ENCODE results near the gene PRLHR.

Gene PRLHR

DNA sequence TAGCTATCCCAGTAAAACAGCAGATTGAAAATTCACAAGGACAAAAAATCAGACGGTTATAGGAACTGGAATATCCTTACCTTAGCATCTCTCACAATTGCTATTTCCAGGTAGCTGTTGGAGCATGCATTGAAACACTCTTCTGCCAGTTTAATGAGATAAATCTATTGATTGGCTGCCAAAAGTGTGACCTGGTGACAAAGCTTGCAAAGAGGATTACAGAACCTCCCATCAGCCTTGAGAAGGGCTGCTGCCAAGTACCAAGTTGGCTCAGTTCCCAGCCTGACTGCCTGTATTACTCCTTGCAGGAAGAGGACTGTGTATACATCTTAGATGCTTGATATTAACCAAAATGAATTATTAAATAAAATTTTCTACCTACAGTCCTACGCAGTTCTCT, 5.1 kb downstream of the PRLHR start:
- no peak overlapping the region for H3K4me3 ChIP-seq (ENCODE audit: low read depth, low read length)
- in situ Hi-C loops (cut with HindIII; ENCODE audit: low sequenced_read_pairs): no loop called here
- TF ChIP-seq, protein P1, sequence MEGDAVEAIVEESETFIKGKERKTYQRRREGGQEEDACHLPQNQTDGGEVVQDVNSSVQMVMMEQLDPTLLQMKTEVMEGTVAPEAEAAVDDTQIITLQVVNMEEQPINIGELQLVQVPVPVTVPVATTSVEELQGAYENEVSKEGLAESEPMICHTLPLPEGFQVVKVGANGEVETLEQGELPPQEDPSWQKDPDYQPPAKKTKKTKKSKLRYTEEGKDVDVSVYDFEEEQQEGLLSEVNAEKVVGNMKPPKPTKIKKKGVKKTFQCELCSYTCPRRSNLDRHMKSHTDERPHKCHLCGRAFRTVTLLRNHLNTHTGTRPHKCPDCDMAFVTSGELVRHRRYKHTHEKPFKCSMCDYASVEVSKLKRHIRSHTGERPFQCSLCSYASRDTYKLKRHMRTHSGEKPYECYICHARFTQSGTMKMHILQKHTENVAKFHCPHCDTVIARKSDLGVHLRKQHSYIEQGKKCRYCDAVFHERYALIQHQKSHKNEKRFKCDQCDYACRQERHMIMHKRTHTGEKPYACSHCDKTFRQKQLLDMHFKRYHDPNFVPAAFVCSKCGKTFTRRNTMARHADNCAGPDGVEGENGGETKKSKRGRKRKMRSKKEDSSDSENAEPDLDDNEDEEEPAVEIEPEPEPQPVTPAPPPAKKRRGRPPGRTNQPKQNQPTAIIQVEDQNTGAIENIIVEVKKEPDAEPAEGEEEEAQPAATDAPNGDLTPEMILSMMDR (IDR thresholded peaks at IDR 0.05; ENCODE audit: low read depth, low read length, missing control alignments): no peak
- DNase-seq (ENCODE audit: low read depth): no peak

- no peak for DNase-seq (ENCODE audit: low read depth)
- H3K4me3 ChIP-seq (ENCODE audit: low read depth, low read length): no peak overlapping the region
- in situ Hi-C loops (cut with HindIII; ENCODE audit: low sequenced_read_pairs): no loop called here
- TF ChIP-seq, protein P1 (IDR thresholded peaks at IDR 0.05; ENCODE audit: low read depth, low read length, missing control alignments): no peak
Observed at GRCh38 chr10:118587881-118588651, 7.4 kb downstream of the PRLHR start.

DNA sequence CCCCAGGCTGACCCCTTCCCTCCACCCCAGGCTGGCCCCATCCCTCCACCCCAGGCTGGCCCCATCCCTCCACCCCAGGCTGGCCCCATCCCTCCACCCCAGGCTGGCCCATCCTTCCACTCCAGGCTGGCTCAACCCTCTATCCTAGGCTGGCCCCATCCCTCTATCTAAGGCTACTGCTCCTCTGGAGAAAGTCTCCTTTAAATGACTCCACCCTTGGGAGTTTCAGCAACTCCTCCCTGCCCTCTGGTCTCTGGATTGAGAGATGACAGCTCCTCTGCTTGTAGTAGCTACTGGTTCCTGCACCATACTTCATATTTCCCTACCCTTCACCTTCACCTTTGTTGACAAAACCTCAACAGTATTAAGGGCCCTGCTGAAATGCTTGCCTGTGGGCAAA, 8.5 kb downstream of the PRLHR start:
- H3K4me3 ChIP-seq (ENCODE audit: low read depth, low read length): no peak overlapping the region
- TF ChIP-seq, protein P1 (IDR thresholded peaks at IDR 0.05; ENCODE audit: low read depth, low read length, missing control alignments): no peak
- DNase-seq (ENCODE audit: low read depth): no peak
- in situ Hi-C loops (cut with HindIII; ENCODE audit: low sequenced_read_pairs): no loop called here

DNA sequence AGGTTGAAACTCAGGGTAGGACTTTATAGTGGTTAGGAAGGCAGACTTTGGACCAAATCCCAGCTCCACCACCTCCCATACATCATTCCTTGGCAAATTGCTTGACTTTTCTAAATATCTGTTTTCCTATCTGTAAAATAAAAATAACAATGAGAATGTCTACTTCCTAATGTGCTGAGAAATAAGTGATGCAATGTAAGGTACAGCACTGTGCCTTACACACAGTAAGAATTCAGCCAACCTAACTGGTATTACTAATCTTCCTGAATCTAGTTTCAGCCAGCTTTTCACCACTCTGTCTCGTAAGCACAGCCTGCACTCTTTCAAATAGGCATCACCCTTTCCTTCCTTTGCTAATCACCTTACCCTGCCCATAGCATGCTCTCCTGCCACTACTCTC, 9.7 kb downstream of the PRLHR start:
- no peak for DNase-seq (ENCODE audit: low read depth)
- in situ Hi-C loops (cut with HindIII; ENCODE audit: low sequenced_read_pairs): no loop called here
- TF ChIP-seq, protein P1 (IDR thresholded peaks at IDR 0.05; ENCODE audit: low read depth, low read length, missing control alignments): no peak
- no peak overlapping the region for H3K4me3 ChIP-seq (ENCODE audit: low read depth, low read length)

DNA sequence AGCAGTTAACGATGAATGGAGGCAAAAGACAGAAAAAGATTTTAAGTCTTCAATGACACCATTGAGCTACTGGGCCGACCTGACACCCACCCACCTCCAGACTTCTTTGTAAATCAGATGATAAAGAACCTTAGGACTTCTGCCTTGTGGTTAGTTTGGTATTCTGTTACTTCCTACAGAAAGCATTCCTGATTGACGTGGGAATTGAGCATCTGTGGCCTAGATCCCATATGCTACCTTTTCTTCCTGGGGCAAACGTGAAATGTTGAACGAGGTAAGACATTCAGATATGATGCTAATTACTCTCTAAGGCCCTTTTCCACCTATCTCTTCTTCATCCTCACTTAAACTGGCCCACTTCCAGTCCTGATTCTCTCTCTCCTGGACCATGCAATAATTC, 10.2 kb downstream of the PRLHR start:
- TF ChIP-seq, protein P1 (IDR thresholded peaks at IDR 0.05; ENCODE audit: low read depth, low read length, missing control alignments): no peak
- in situ Hi-C loops (cut with HindIII; ENCODE audit: low sequenced_read_pairs): no loop called here
- H3K4me3 ChIP-seq (ENCODE audit: low read depth, low read length): no peak overlapping the region
- DNase-seq (ENCODE audit: low read depth): no peak

- in situ Hi-C loops (cut with HindIII; ENCODE audit: low sequenced_read_pairs): no loop called here
- DNase-seq (ENCODE audit: low read depth): peak; percentile 32
- H3K4me3 ChIP-seq (ENCODE audit: low read depth, low read length): no peak overlapping the region
- TF ChIP-seq, protein P1 (IDR thresholded peaks at IDR 0.05; ENCODE audit: low read depth, low read length, missing control alignments): no peak
Observed at GRCh38 chr10:118584181-118584954, 11.1 kb downstream of the PRLHR start.
